Urothelium cell line (cell line): ENCODE data around the gene UNC45B.
"Not testable (repeated sequence)": the region's sequence is repeated elsewhere in the genome, so short reads cannot be mapped to it uniquely, and the experiment has no call there.

Source experiments
- DNase-seq: peaks from one replicate; pipeline ENCODE4 v3.0.0; 2011; ENCODE audit warnings: low spot score, mixed read lengths
- FAIRE-seq: peaks from 2 replicates; lab custom pipeline; 2011; peaks lifted over from hg19 to GRCh38; lab: Jason Lieb, UNC

Gene UNC45B

GRCh38 chr17:35138218-35138617 is 9.4 kb upstream of the UNC45B start:
- FAIRE-seq = no peak
- DNase-seq = no peak

- peak; percentile 93 for DNase-seq
- FAIRE-seq = peak; percentile 9
Measured at GRCh38 chr17:35141681-35142466, 5.7 kb upstream of the UNC45B start, which contains the start of gene NLE1. Gene NLE1 (minus strand): TSS chr17:35142303. CDS start chr17:35142275, 28 bp downstream.

GRCh38 chr17:35142467-35142796 is 5.2 kb upstream of the UNC45B start:
- no peak for FAIRE-seq
- DNase-seq = no peak

- DNase-seq (no peak), FAIRE-seq (no peak)
Measured at GRCh38 chr17:35144840-35145239, 2.8 kb upstream of the UNC45B start.

GRCh38 chr17:35146214-35146833 is 1.3 kb upstream of the UNC45B start:
- DNase-seq (no peak), FAIRE-seq (no peak)

GRCh38 chr17:35148144-35148543 is 527 bp downstream of the UNC45B start:
- no peak for DNase-seq
- FAIRE-seq = no peak

- FAIRE-seq (no peak), DNase-seq (no peak)
Measured at GRCh38 chr17:35149941-35150340, 2.3 kb downstream of the UNC45B start.

GRCh38 chr17:35151080-35151479 is 3.5 kb downstream of the UNC45B start:
- not testable (repeated sequence) for DNase-seq, FAIRE-seq

GRCh38 chr17:35152421-35153140 is 5.0 kb downstream of the UNC45B start:
- FAIRE-seq = no peak

GRCh38 chr17:35154196-35155165 is 6.9 kb downstream of the UNC45B start:
- DNase-seq = no peak
- FAIRE-seq = no peak

More at GRCh38 chr17:35152421-35153140, 5.0 kb downstream of the UNC45B start:
- no peak for DNase-seq

- FAIRE-seq = no peak
- no peak for DNase-seq
Measured at GRCh38 chr17:35155246-35155645, 7.6 kb downstream of the UNC45B start.

GRCh38 chr17:35159940-35160339 is 12.3 kb downstream of the UNC45B start:
- DNase-seq (no peak), FAIRE-seq (no peak)

- DNase-seq (no peak), FAIRE-seq (no peak)
Measured at GRCh38 chr17:35160354-35161201, 13.0 kb downstream of the UNC45B start.

- FAIRE-seq (no peak), DNase-seq (no peak)
Measured at GRCh38 chr17:35161281-35161761, 13.7 kb downstream of the UNC45B start.

- no peak for FAIRE-seq
Measured at GRCh38 chr17:35162755-35163154, 15.1 kb downstream of the UNC45B start.

GRCh38 chr17:35163886-35164285 is 16.3 kb downstream of the UNC45B start:
- FAIRE-seq (no peak), DNase-seq (no peak)

More at GRCh38 chr17:35162755-35163154, 15.1 kb downstream of the UNC45B start:
- DNase-seq = no peak

- DNase-seq (no peak), FAIRE-seq (no peak)
Measured at GRCh38 chr17:35164716-35165115, 17.1 kb downstream of the UNC45B start.

GRCh38 chr17:35166526-35166925 is 18.9 kb downstream of the UNC45B start:
- DNase-seq (no peak), FAIRE-seq (no peak)

GRCh38 chr17:35167046-35167445 is 19.4 kb downstream of the UNC45B start:
- FAIRE-seq = no peak
- DNase-seq = no peak
